GM21619 (cell line): ENCODE results near the gene ACOX1.

Source experiments
- ATAC-seq: cut with Tn5 transposase; IDR thresholded peaks from one replicate; pipeline ENCODE4 v1.9.1; 2021; ENCODE audit not compliant: unreplicated experiment

Gene ACOX1

GRCh38 chr17:76008630-76009425 lies 29.9 kb upstream of the ACOX1 start:
- no peak for ATAC-seq

- ATAC-seq = no peak
Measured at GRCh38 chr17:76008208-76008607, 29.2 kb upstream of the ACOX1 start.

GRCh38 chr17:76007850-76008165 lies 28.8 kb upstream of the ACOX1 start:
- no peak for ATAC-seq

- no peak for ATAC-seq
Measured at GRCh38 chr17:76007131-76007849, 28.3 kb upstream of the ACOX1 start.

DNA sequence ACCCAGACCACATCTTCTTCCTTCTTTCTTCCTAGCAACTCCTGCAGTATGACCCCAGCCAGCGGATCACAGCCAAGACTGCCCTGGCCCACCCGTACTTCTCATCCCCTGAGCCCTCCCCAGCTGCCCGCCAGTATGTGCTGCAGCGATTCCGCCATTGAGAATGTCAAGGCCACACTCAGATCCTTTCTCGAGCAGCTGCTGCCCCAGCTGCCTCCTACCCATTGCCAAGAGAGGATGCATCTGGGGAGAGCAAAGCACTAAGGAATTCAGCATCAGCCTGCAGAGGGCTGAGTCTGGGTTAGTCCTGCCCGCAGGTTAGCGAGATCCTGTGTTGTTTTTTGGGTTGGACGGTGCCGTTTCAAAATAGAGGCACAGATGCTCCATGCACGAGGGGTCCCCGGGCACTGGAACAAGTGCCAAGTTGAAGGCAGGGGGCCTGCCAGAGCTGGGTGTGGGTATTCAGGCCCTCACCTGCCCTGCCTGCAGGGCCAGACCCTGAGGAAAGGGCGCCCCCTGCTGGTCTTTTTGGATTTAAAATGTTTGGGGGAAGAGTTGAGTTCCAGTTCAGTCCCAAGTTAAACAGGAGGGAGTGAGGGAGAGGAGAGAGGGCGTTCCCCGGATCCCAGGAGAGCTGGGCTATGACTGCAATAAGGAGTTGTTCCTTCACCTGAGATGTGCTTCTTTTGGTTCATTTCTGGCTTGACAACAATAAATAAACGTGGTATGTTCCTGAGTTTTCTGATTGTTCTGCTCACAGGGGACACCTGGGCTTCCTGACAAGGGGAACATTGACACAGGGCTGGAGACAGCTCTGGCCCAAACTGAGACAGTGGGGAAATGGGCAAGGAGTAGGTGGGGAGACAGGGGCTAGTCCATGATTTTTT lies 26.5 kb upstream of the ACOX1 start:
- no peak for ATAC-seq

- no peak for ATAC-seq
Measured at GRCh38 chr17:76004750-76005262, 25.8 kb upstream of the ACOX1 start.

GRCh38 chr17:76003915-76004314 lies 24.9 kb upstream of the ACOX1 start:
- ATAC-seq = no peak

- no peak for ATAC-seq
Measured at GRCh38 chr17:76002100-76002499, 23.1 kb upstream of the ACOX1 start.

- no peak for ATAC-seq
Measured at GRCh38 chr17:76000755-76001521, 22.0 kb upstream of the ACOX1 start, which contains the start of gene CDK3. Gene CDK3 (plus strand): TSS chr17:76000855. CDS start chr17:76001426, 571 bp downstream.

GRCh38 chr17:76000016-76000754 lies 21.2 kb upstream of the ACOX1 start:
- ATAC-seq = no peak

DNA sequence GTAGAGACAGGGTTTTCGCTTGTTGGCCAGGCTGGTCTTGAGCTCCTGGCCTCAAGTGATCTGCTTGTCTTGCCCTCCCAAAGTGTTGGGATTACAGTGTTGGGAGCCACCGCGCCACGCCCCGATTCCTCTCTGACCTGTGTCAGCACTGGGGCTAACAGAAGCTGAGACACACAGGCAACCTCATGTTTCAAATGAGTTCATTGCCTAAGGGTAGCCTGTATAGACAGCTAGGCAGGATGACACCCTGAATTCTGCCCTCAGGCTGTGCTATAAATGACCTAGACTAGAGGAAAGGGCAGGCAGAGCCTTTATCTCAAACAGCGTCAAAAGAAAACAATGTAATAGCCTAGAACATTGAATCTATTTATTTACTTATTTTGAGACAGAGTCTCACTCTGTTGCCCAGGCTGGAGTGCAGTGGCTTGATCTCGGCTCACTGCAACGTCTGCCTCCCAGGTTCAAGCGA lies 19.4 kb upstream of the ACOX1 start:
- ATAC-seq = no peak

GRCh38 chr17:75996665-75997590 lies 18.0 kb upstream of the ACOX1 start:
- no peak for ATAC-seq

GRCh38 chr17:75995385-75995925 lies 16.5 kb upstream of the ACOX1 start:
- ATAC-seq = no peak

GRCh38 chr17:75994802-75995370 lies 15.9 kb upstream of the ACOX1 start:
- no peak for ATAC-seq

DNA sequence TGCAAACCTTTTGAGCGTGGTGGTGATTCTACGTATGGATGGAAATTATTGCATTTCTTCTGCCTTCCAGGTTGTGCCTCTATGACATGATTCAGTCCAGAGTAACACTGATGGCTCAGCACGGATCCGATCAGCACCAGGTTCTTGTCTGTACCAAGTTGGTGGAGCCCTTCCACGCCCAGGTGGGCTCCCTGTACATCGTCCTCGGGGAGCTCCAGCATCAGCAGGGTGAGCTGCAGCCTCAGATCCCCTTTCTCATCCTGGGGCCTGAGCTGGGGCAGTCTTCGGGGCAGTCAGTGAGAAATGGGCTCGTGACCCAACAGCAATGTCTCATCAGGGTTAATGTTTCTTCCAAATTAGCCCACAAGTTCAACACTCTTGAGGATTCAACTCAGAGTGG lies 12.4 kb upstream of the ACOX1 start:
- no peak for ATAC-seq

DNA sequence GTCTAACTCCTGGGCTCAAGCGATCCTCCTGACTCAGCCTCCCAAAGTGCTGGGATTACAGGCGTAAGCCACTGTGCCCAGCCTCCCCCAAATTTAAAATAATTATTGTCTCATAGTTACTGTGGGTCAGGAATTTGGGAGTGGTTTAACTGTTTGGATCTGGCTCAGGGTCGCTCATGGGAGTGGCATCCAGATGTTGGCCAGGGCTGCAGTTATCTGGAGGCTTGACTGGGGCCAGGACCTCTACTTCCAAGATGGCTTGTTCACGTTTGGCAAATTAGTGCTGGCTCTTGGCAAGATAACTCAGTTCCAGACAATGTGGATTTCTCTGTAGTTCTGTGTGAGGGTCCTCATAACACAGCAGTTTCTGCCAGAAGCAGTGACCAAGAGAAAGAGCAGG lies 8.1 kb upstream of the ACOX1 start:
- no peak for ATAC-seq

DNA sequence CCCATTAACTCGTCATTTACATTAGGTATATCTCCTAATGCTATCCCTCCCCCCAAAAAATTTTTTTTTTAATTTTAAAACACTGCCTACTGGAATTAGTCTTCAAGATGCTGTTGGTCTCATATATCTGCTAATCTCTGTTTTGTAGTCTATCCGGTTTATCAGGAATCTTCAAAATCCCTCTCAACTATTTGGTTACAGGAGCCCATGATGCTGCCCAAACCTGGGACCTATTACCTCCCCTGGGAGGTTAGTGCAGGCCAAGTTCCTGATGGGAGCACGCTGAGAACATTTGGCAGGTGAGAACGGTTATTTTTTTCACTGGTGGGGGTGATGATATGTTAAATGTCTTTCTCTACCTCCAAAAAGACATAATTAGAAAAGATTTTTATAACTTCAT lies 7.0 kb upstream of the ACOX1 start:
- no peak for ATAC-seq
